NAMALWA (cell line): ENCODE measurements around the gene IGSF6.
"Not testable (repeated sequence)": the region's sequence is repeated elsewhere in the genome, so short reads cannot be mapped to it uniquely, and the experiment has no call there.

Source experiments
- DNase-seq: peaks from one replicate; pipeline ENCODE4 v3.0.0-alpha.2; 2015; ENCODE audit warnings: low spot score

Gene IGSF6

DNA sequence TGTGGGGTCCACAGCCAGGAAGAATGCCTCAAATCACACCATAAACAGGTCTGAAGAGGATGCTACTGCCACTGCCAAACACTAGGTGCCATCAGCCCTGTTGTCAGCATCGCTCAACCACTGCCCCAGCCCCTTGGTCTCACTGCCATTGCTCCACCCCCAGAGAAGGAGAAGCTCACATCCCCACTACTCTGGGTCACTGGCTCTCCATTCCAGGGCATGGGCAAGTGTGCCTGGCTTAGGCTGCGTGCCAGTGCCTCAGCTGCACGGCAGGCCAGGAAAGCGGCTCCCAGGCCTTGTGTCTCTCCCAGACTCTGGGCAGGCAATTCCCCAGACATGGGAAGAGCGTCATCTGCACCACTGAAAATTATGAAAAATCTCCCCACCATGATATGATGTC lies 1.2 kb upstream of the IGSF6 start:
- no peak for DNase-seq

DNA sequence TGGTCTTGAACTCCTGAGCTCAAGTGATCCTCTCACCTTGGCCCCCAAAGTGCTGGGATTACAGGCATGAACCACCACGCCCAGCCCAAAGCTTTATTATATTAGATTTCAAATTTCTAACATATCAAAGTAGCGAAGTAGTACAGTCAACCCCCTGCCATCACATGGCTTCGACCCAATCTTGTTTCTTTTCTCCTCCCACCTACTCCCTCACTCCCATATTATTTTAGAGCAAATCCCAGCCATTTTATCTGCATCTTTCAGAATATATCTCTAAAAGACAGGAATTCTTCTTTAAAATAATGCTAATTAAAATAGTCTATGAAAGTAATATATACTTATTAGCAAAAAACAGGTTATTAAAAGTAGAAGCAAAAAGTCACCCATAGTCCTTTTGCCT lies 893 bp downstream of the IGSF6 start:
- DNase-seq, result no peak

DNA sequence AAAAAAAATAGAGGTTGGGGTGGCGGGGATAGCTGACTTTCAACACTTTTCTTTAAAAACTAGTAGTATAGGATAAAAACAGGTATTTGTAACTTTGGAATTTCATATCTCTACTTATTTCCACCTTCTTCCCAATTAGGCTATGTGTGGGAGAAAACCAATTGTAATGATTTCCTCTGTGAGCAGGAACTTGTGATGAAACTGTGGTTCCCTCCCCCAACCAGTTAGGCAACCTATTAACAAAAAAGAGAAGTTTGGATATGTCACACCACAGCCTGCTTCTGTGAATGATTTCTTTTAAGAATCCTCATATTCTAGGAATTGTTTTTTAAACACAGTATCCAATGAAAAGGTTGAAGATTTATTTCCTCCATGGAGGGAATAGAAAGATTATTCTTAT lies 1.9 kb downstream of the IGSF6 start:
- no peak for DNase-seq

DNA sequence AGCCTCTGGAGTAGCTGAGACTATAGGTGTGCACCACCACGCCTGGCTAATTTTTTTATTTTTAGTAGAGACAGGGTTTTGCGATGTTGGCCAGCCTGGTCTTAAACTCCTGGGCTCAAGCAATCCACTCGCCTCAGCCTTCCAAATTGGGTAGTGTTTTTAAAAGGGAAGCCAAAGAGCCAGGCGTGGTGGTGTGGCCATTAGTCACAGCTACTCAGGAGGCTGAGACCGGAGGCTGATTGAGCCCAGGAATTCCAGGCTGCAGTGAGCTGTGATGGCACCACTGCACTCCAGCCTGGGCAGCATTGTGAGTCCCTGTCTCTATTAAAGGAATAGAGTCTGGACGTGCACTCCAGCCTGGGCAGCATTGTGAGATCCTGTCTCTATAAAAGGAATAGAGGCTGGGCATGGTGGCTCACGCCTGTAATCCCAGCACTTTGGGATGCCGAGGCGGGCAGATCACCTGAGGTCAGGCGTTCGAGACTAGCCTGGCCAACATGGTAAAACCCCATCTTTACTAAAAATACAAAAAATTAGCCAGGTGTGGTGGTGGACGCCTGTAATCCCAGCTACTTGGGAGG lies 2.5 kb downstream of the IGSF6 start:
- DNase-seq, result not testable (repeated sequence)

DNA sequence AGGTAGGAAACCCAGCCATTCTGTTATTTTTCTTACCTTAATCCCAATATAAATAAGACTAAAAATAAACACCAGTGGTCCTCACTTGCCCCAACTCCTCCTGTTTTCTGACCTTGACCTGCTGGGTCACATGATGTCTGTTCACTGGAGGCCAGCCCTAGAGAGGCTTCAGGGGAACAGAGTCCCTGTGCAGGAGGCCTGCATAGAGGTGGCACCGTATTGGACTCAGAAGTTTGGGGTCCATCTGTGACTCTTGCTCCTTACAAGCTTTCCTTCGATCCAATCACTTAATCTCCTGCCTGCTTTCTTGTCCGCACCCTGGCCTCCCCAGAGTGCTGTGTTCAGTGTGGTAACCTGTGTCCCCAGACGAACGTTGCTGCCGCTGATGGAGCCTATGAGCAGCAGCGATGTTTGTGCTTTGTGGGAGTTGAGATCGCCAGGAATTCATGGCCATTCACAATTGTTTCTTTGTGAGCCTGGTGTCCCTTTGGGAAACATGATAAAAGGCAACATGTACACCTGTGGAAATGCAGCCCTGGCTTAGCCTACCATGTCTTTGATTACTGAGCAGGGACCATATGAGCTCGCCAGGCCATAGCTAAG lies 4.7 kb downstream of the IGSF6 start:
- no peak for DNase-seq

DNA sequence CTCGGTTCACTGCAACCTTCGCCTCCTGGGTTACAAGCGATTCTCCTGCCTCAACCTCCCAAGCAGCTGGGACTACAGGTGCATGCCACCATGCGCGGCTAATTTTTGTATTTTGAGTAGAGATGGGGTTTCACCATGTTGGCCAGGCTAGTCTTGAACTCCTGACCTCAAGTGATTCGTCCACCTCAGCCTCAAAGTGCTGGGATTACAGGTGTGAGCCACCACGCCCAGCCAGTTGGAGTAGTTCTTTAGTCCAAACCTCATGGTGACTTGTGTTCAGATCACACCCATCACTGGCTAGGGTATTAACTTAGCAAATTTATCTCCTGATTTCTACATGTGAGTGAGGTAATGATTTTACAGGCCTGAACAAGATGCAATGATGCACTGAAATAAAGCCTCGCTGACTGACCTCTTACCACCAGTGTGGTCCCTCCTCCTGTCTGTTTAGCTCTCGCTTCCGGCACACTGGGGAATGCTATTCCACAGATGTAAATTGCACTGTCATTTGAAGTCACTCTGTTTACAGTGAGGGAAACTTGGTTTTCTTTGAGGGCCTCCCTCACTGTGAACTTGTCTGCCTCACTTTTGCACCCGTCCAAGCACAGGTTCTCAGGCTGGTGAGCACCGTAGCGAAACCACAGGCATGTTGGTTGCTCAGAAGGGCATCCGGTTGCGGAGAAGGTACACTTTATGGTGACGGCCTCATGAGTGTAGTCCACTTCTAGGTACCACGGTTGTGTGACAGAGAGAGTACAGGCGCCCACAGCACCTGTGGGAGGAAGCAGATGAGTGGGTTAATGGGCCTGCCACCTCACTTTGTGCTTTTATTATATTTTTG lies 5.5 kb downstream of the IGSF6 start:
- DNase-seq, result peak; percentile 89

DNA sequence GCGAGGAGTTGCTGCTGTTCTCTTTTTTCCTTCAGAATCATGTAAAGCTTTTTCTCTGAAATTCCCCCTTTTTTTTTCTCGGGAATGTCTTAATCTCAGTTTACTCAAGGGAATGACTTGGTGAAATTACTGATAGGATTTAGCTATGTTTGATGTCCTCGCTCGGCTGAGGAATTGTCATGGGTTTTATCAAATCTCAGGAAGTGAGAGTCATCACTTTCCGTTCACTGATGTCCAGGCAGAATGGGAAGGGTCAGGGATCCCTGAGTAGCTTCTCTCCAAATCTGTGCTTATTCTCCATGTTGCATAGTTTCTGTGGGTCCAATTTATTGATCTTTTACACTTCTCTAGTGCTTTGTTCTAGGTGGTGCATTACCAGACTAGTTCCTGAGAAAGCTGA lies 6.3 kb downstream of the IGSF6 start:
- DNase-seq, result peak; percentile 30

DNA sequence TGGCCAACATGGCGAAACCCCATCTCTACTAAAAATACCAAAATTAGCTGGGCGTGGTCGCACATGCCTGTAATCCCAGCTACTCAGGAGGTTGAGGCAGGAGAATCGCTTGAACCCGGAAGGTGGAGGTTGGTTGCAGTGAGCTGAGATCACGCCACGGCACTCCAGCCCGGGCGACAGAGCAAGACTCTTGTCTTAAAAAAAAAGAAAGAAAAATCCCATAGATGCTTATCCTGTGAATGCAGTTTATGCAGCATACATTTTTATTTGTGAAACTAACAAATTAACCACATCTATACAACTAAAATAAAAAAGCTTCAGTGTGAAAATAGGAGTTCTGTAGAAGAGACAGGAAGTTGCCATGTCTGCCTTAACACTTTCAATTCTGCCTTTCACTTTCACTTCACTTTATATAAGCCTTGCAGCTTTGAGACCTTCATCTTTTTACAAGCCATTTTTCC lies 7.1 kb downstream of the IGSF6 start:
- DNase-seq, result peak; percentile 90

DNA sequence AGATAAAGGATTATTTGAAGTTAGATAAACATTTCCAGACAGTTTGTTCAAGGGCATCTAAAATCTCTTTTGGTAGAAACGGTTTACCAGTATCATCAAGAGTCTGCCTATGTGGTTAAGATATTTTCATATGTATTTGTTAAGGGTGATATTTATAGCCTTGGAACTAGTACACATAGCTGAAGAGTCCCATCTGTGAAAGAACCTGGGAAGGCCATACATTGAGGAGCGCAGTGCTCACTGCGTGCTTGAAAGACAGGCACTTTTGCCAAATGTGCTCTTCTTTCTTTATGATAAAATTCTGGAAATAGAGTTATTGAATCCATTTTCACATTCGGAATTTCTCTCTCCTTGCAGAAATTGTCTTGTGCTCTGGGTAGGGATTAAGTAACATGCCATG lies 7.7 kb downstream of the IGSF6 start:
- DNase-seq, result peak; percentile 65

DNA sequence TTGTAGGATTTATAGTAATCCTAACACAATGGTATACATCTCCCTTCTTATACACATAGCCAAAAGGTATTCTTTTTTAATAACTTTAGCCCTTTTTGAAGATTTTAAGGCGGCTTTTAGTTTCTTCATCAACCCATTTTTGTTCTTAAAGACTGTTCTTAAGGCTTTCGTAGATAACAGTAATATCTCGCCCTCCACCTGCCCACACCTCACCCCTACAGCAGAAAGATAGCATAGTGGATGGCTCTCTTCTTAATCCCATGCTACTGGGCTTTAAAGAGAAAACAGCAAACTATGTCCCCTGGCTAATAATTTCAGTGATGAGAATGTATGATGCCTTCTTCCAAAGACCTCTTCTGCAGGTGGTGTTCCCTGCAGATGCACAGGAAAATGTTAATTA lies 8.6 kb downstream of the IGSF6 start:
- no peak for DNase-seq

DNA sequence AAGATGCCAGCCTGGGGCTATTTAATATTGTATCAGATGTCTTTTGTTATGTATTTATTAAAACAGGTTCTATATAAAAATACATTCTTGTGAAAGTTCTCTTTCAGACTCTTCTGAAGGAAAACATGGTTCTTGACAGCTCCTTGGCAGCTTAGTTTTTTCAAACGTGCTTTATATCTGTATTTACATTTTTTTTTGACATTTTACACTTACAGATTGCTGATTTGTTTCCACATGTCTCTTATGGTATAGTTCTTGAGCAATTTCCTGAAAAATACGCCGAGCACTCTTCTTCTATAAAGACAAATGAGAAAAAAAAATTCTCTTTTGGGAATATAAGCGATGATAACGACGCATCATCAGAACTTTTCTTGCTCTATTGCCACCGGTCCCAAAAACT lies 9.5 kb downstream of the IGSF6 start:
- no peak for DNase-seq

DNA sequence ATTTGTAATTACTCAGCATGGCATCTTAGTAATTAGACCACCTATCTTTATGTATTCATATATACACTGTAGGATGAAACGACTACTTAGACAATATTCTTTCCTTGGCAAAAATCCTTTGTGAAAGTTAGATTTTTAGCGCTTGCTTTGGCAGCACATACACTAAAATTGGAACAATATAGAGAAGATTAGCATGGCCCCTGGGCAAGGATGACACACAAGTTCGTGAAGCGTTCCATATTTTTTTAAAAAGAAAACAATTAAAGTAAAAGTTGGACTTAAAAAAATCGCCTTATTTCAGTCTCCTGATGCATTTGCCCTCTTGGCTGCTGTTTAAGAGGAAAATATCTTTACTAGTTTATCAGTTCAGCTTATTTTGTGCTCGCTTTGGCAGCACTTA lies 10.5 kb downstream of the IGSF6 start:
- no peak for DNase-seq

DNA sequence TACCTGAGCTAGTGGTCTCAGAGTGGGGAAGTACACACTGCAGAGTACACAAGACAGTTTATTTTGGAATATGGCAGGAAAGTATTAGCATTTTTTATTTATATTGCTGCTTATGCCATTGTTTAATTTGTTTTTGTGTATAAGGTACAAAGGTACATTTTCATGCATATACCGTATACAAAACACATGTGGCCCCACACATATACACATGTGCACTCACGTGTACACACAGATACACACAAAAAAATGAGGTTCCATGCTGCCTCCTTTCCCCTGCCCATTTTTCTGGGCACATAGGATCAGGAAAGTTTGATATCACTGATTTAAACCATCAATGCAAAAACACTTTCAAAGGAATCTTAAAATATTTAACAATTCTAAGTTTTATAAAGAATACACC lies 12.9 kb downstream of the IGSF6 start:
- DNase-seq, result no peak

DNA sequence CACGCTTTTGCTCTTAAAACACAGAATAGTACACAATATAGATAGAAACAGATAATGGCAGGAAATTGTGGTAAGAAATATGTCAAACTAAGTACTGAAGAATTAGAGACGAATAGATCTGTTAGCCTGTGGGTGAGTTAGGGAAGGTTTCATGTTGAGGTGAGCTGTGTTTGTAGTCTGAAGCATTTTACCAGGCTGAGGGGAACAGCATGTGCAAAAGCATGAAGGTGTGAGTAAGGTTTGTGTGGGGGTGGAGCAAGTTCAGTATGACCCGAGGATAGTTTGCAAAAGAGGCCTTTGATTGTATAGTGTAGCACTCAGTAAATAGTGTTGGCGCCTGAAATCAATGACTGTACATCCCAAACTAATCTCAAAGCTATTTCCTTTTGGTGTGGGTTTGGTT lies 13.8 kb downstream of the IGSF6 start:
- no peak for DNase-seq

DNA sequence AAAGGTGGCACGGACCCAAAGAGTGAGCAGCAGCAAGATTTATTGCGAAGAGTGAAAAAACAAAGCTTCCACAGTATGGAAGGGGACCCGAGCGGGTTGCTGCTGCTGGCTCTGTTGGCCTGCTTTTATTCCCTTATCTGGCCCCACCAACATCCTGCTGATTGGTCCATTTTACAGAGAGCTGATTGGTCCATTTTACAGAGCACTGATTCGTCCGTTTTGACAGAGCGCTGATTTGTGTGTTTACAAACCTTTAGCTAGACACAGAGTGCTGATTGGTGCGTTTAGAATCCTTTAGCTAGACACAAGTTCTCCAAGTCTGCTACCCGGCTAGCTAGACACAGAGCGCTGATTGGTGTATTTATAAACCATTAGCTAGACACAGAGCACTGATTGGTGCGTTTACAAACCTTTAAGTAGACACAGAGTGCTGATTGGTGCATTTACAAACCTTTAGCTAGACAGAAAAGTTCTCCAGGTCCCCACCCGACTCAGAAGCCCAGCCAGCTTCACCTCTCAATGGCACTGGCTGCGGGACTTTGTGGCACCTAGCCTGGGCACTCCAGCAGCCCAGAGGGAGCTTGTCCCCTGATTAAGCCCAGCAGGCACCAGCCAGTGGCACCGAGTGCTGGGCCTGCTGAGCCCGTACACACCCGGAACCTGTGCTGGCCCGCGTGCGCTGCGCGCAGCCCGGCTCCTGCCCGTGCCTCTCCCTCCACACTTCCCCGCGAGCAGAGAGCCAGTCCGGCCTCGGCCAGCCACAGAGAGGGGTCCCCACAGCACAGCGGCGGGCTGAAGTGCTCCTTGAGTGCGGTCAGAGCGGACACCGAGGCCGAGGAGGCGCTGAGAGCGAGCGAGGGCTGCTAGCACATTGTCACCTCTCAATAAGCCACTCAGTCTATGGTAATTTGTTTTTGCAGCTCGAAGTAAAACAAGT lies 15.1 kb downstream of the IGSF6 start:
- DNase-seq, result no peak

DNA sequence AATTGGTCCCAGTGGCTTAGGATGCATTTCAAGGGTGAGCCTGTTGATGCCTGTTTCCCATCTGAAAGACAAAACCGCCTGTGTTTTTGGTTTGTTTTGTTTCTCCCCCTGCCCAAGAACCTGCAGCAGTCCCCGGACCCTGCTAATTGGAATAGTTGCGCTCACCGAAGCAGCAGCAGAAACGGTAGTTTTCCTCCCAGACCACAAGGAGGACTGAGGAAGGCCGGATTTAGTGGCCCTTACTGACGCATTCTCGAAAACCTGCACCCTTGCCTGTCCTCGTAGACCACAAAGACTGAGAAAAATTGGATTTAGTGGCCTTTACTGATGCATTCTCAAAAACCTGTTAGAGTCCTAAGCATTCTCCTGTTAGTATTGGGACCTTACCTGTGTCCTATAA lies 16.7 kb downstream of the IGSF6 start:
- DNase-seq, result not testable (repeated sequence)

DNA sequence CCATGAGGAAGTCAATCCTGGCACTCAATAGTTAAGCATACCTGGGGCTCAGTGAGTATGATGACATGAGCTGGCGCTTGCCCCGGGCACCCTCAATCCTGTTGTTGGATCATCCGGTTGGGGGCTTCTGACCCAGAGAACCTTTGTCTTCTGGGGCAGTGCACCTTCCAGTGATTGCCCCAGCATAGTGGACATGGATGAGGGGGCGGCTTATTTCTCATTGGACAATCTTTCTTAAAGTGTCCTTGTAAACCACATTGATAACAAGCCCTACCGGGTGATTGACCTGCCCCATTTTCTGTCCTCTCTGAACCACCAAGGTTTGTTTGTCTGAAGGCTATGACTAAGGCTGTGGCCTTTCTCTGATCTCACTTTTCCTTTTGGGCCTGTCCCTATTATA lies 18.2 kb downstream of the IGSF6 start:
- DNase-seq, result no peak

DNA sequence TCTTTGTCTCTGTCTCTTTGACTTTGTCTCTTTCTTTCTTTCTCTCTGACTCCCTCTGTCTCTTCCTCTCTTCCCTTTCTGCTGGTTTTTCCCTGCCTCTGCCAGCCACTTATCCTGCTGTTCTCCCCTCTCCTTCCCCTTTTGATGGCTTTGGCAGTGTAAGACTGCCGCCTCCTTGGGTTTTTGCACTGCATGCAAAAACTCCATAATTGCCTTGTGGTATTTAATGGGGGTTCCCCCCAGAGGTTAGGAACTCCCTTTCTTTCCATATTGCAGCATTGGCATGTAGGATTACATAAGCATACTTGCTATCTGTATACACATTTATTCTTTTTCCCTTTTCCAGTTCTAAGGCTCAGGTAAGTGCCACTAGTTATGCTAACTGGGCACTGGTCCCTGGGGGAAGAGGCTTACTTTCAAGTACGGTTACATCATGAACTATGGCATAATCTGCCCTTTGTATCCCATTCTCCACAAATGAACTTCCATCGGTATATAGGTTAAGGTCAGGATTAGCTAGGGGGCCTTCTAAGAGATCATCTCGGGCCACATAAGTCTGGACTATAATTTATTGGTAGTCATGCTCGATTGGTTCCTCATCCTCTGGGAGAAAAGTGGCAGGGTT lies 20.3 kb downstream of the IGSF6 start:
- DNase-seq, result not testable (repeated sequence)

DNA sequence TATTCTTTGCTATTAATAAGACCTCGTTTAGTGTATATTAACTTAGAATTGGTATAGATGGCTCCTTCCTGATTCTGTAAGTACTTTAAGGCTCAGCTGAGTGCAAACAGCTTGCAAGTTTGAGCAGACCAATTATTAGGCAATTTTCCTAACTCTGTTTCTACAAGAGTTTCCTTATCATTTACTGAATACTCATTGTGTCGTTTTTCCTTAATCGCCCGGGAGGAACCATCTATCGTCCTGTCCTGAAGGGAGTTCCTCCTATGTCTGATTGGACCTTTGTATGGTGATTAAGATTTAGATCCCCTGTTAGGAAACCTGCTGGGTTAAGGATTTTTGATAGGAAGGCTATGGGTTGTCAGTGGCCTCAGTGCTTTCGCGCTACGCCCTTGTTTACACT lies 21.0 kb downstream of the IGSF6 start:
- DNase-seq, result not testable (repeated sequence)

DNA sequence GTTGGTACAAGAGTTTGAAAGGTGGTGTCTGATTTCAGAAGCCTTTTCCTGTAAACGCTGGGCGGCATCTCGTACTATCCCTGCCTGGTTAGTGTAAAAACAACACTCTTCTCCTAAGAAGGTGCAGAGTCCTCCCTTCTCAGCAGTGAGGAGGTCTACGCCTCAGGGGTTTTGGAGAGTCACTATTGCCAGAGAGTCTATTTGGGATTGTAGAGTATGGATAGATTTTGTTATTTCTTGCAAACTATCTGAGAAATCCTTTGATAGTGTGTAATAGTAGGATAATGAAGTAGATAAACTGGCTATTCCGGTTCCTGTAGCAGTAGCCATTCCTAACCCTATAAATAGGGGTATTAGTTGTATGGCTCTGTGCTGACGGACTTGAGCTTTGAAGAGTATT lies 21.5 kb downstream of the IGSF6 start:
- DNase-seq, result not testable (repeated sequence)

DNA sequence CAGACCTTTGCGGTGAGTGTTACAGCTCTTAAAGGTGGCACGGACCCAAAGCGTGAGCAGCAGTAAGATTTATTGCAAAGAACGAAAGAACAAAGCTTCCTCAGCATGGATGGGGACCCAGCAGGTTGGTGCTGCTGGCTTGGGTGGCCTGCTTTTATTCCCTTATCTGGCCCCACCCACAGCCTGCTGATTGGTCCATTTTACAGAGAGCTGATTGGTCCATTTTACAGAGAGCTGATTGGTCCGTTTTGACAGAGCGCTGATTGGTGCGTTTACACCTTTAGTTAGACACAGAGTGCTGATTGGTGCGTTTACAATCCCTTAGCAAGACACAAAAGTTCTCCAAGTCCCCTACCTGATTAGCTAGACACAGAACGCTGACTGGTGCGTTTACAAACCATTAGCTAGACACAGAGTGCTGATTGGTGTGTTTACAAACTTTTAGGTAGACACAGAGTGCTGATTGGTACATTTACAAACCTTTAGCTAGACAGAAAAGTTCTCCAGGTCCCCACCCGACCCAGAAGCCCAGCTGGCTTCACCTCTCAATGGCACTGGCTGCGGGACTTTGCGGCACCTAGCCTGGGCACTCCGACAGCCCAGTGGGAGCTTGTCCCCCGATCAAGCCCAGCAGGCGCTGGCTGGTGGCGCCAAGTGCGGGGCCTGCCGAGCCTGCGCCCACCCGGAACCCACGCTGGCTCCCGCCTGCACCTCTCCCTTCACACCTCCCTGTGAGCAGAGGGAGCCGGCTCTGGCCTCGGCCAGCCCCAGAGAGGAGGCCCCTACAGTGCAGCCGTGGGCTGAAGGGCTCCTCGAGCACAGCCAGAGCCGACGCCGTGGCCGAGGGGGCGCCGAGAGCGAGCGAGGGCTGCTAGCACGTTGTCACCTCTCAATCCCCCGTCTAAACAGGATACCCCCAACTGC lies 22.5 kb downstream of the IGSF6 start:
- not testable (repeated sequence) for DNase-seq
